Pulmonary artery endothelial cell (primary cell): Measurements from ENCODE around the gene CASP3. TPM values are rescaled to one million over a fixed set of nuclear protein-coding genes. Genes with fewer than 3 reads are reported as not detected.
"Not testable (repeated sequence)": the region's sequence is repeated elsewhere in the genome, so short reads cannot be mapped to it uniquely, and the experiment has no call there.

Experiments
- DNase-seq: peaks from one replicate; pipeline ENCODE4 v3.0.0-alpha.2; 2011; ENCODE audit warnings: low read depth, low spot score
- total RNA-seq: library from RNA; depleted of rRNA; stranded (reverse); fragments of >200 nt; gene quantifications from 2 replicates; pipeline ENCODE4 v1.2.3, GENCODE V29; 2014

CASP3 gene
- total RNA-seq, 1 donor from 2014 or later, result 84.5 TPM

DNA sequence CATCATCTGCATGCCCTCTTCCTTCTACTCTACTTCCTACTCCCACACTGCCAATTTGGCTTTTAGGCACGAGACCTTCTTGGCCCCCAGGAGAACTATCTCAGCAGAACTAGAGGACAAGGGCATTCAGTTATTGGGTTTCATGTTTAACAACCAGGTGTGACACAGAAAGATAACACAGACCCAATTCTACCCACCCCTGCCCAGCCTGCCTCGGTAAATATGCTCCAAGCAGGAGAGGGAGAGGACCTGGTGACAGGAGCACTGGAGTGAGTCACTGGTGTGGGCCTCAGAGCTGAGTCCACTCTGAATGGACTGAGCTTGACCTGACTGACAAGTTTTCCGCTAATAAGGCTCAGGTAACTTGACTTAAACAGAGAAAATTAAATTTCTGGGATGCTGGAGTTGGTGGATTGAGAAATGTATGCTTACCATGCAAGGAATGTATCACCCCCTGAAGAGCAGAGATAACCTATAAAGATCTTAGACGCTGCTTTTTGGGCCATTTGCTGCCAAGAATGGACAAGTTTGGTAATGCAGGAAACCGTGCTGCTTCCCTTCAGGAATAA is 52.5 kb downstream of the CASP3 start:
- no peak for DNase-seq

DNA sequence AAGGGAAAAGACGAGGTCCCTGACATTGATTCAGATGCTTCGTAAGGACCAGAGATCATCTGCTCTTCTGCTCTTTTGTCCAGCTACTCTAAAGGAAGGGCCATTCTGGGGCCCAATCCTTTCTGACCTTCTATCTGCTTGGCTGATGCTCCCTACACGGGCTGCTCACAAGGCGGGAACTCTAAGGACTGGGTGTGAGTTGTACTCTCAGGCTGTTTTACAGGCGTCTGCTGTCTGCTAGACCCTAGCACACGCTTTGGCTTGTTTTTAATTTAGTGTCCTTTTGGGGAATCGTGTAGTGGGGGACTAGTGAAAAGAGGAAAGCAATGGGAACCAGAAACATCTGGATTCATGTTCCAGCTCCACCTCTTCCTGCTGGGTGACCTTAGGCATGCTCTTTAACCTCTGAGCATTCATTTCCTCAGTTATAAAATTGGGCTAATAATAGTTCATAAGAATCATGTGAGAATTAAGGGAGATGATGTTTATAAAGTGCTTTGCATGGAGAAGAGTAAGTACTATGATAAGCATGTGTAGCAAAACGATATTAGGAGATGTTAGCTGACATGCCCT is 53.1 kb downstream of the CASP3 start:
- no peak for DNase-seq

- DNase-seq, result no peak
Measured at GRCh38 chr4:184595430-184595829, 53.8 kb downstream of the CASP3 start.

GRCh38 chr4:184593461-184593860 is 55.8 kb downstream of the CASP3 start:
- DNase-seq, result no peak

- not testable (repeated sequence) for DNase-seq
Measured at GRCh38 chr4:184591747-184592270, 57.4 kb downstream of the CASP3 start.

DNA sequence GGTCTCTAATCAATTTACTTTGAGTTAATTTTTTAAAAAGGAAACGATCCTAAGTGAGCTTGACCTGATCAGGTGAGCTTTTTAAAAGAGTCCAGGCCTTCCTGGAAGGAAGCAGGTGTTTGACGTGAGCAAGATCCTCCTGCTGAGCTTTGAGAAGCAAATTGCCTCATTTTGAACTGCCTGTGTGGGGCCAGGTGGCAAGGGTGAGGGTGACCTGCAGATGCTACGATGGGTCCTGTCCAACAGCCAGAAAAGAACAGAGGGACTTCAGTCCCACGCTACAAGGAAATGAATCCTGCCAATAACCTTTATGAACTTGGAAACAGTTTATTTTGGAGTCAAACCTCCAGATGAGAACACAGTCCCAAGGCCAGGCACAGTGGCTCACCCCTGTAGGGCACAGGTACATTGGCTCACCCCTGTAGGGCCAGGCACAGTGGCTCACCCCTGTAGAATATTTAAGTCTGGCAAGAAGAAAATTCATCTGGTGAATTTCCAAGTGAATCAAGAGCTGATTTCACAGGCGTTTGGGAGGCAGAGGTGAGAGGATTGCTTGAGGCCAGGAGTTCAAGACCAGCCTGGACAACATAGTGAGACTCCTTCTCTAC is 58.1 kb downstream of the CASP3 start:
- DNase-seq, result no peak

- DNase-seq, result no peak
Measured at GRCh38 chr4:184590196-184590595, 59.1 kb downstream of the CASP3 start.

DNA sequence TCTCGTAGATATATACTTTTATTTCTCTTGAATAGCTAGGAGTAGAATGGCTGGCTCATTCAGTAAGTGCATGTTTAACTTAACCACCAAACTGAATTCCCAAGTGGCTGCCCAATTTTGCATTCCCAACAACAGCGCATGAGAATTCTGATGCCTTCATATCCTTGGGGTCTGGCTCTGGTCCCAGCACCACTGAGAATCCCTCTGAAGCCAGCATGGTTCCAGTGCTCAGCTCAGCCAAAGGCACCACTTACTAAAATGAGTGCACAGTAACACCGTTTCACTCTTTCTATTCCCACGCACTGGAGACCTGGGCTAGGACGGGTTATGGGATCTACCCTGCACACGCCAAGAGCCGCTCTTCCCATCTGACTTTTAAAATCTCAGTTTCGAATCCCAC is 60.4 kb downstream of the CASP3 start:
- DNase-seq, result no peak

DNA sequence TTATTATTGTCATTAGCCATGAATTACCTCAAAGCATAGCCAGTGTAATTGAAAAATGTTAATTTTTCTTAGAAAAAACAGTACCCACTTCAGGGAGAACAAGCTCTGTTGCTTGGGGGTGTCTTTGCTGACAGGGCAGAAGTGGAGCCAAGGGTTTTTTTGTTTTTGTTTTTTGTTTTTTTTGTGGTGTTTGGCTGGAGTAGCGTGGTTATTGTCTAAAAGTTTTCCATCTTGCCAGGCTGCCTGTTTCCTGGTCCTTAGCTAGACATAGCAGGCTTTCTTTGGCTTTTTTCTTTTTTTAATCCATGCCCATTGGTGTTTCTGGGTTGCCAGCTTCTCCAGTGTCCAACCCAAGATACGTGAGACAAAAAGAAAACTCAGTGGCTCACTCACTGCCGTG is 61.5 kb downstream of the CASP3 start:
- no peak for DNase-seq

DNA sequence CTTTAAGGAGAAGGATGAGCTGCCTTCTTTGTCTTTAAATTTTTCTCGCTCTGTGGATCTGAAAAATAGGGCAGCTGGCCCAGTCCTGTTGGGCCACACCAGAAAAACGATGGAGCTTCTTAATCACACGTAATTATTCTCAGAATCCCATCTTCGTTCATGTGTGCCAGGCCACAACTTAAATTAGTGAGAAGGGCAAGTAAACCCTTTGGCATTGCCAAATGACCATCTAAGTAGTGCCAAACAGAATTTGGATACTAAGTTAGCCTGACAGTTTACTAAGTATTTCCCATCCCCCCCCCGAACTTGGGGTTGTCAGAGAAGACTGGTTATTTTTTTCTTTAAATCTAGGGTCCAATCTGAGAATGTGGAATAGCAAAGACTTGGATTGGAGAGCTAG is 62.0 kb downstream of the CASP3 start:
- no peak for DNase-seq

- DNase-seq, result no peak
Measured at GRCh38 chr4:184583738-184584502, 65.3 kb downstream of the CASP3 start.

Other genes starting within 250 kb of the CASP3 start
- 20.5 and 36.3 TPM in 2 replicates for gene IRF2, start 174.9 kb downstream of the CASP3 start, total RNA-seq
- 8.8 and 12.4 TPM in 2 replicates for gene PRIMPOL, start 291 bp upstream of the CASP3 start, total RNA-seq
- gene CENPU, start 84.6 kb upstream of the CASP3 start, total RNA-seq, result 19.1 and 23.3 TPM in 2 replicates
- gene ACSL1, start 176.5 kb upstream of the CASP3 start, total RNA-seq, result 24.7 and 33.2 TPM in 2 replicates